Endothelial cell (in vitro differentiated cells): Measurements from ENCODE around the gene ZSCAN5A. TPM values are rescaled to one million over a fixed set of nuclear protein-coding genes. Genes with fewer than 3 reads are reported as not detected.
"Not testable (repeated sequence)": the region's sequence is repeated elsewhere in the genome, so short reads cannot be mapped to it uniquely, and the experiment has no call there.

Experiments
- DNase-seq: peaks from one replicate; pipeline ENCODE4 v3.0.0; 2021; ENCODE audit warnings: low spot score
- H3K27ac Mint-ChIP-seq: one replicate; pipeline ENCODE4 v1.8.0; 2021; ENCODE audit warnings: mixed read lengths, inconsistent platforms; ENCODE audit not compliant: unreplicated experiment
- H3K27me3 Mint-ChIP-seq: one replicate; pipeline ENCODE4 v1.8.0; 2021; ENCODE audit warnings: mild to moderate bottlenecking, moderate library complexity, mixed read lengths, inconsistent platforms; ENCODE audit not compliant: unreplicated experiment
- H3K36me3 Mint-ChIP-seq: one replicate; pipeline ENCODE4 v1.8.0; 2021; ENCODE audit warnings: mild to moderate bottlenecking, low read depth, mixed read lengths, inconsistent platforms; ENCODE audit not compliant: unreplicated experiment
- H3K4me1 Mint-ChIP-seq: one replicate; pipeline ENCODE4 v1.8.0; 2021; ENCODE audit warnings: mild to moderate bottlenecking, mixed read lengths, inconsistent platforms; ENCODE audit not compliant: unreplicated experiment
- H3K4me3 Mint-ChIP-seq: one replicate; pipeline ENCODE4 v1.8.0; 2021; ENCODE audit warnings: mild to moderate bottlenecking, mixed read lengths, inconsistent platforms; ENCODE audit not compliant: unreplicated experiment
- H3K9me3 Mint-ChIP-seq: one replicate; pipeline ENCODE4 v1.8.0; 2021; ENCODE audit warnings: mixed read lengths, inconsistent platforms; ENCODE audit not compliant: unreplicated experiment
- total RNA-seq: library from RNA; stranded (reverse); fragmentation: NEBNext Ultra II Directional; extraction: Animal tissue kit (Norgen Biotek cat#: 25700); gene quantifications from one replicate; pipeline ENCODE4 v1.2.1, GENCODE V29; 2021; ENCODE audit not compliant: unreplicated experiment
- TF ChIP-seq, protein P1 (sequence below): fragments of 200-600 bp; sonication (generic); IDR thresholded peaks from one replicate; pipeline ENCODE4 v1.5.0; 2021; ENCODE audit warnings: antibody characterized with exemption; ENCODE audit not compliant: unreplicated experiment

ZSCAN5A gene
- total RNA-seq, 1 donor from 2014 or later: 10.4 TPM

DNA sequence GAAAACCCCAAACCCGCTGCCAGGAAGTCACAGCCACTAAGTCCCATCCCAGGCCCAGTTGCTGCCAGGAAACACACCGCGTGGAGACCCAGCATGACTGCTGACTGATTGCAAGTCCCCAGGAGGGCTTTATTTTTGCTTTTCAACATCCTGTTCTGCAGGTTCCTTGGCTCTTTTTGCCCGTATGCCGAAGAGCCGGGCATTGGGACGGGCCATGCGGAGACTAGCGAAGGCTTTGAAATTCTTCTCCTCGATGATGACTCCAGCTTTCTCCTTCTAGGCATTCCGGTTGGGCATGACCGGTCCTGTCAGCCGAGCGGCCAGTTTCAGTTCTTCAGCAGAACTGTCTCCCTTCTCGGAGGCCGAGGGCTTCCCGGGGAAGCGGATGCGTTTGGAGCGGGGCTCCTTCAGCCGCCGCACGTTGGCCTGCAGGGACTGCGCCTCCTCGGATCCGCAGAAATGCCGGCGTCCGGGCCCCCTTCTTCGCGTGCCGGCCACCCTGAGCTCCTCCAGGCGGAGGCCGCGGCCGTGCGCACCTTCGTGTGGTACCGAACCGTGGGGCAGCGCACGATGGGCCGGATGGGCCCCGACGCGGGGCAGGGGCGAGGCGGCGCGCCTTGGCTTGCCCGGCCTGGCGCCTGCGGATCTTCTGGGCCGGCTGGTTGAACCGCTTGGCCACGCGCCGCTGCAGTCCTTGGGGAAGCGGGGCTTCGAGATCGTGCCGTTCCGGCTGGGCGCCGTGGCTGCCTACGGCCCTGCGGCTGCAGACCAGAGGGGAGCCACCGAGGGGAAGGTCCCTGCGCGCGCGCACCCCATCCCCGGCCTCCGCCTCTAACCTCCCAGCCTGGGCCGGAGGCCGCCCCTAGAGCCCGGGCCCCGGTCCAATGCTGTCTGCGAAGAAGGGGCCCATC is 97.3 kb downstream of the ZSCAN5A start:
- no peak overlapping the region for H3K27ac Mint-ChIP-seq
- TF ChIP-seq, protein P1, sequence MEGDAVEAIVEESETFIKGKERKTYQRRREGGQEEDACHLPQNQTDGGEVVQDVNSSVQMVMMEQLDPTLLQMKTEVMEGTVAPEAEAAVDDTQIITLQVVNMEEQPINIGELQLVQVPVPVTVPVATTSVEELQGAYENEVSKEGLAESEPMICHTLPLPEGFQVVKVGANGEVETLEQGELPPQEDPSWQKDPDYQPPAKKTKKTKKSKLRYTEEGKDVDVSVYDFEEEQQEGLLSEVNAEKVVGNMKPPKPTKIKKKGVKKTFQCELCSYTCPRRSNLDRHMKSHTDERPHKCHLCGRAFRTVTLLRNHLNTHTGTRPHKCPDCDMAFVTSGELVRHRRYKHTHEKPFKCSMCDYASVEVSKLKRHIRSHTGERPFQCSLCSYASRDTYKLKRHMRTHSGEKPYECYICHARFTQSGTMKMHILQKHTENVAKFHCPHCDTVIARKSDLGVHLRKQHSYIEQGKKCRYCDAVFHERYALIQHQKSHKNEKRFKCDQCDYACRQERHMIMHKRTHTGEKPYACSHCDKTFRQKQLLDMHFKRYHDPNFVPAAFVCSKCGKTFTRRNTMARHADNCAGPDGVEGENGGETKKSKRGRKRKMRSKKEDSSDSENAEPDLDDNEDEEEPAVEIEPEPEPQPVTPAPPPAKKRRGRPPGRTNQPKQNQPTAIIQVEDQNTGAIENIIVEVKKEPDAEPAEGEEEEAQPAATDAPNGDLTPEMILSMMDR: no peak
- H3K9me3 Mint-ChIP-seq: no peaks in the 10 kb centered on the region
- peaks cover 8% of the 10 kb centered on the region for H3K4me1 Mint-ChIP-seq
- peaks cover 1% of the 10 kb centered on the region for H3K27me3 Mint-ChIP-seq
- peak; percentile 50 for DNase-seq
- H3K4me3 Mint-ChIP-seq: peak overlapping the region; percentile 74
- H3K36me3 Mint-ChIP-seq: peaks cover 7% of the 10 kb centered on the region

- DNase-seq: no peak
These were observed 102.9 kb downstream of the ZSCAN5A start for GRCh38 chr19:56211718-56212117.

DNA sequence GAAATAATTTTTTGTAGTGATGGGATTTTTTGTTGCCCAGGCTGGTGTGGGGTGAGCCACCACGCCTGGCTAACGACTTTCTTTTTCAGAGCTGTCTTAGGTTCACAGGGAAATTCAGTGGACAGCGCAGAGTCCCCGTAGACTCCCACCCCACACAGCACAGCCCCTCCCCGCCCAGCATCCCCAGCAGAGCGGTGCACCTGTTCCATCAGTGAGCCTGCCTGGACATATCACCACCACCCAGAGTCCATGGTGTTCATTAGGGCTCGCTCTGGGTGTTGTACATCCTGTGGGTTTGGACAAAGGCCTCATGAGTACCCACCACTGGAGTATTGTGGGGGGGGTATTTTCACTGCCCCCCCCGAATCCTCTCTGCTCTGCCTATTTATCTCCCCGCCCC is 104.6 kb downstream of the ZSCAN5A start:
- not testable (repeated sequence) for H3K4me3 Mint-ChIP-seq, H3K4me1 Mint-ChIP-seq, H3K9me3 Mint-ChIP-seq

More at GRCh38 chr19:56211718-56212117, 102.9 kb downstream of the ZSCAN5A start:
- Mint-ChIP-seq H3K27me3 (peaks cover 1% of the 10 kb centered on the region), H3K27ac (no peak overlapping the region), H3K9me3 (no peaks in the 10 kb centered on the region), H3K4me3 (no peak overlapping the region), H3K36me3 (no peaks in the 10 kb centered on the region), H3K4me1 (peaks cover 3% of the 10 kb centered on the region)
- TF ChIP-seq, protein P1: no peak

GRCh38 chr19:56209091-56209490 is 105.5 kb downstream of the ZSCAN5A start:
- no peak for DNase-seq
- Mint-ChIP-seq H3K36me3 (no peaks in the 10 kb centered on the region), H3K9me3 (no peaks in the 10 kb centered on the region), H3K4me1 (peaks cover 3% of the 10 kb centered on the region), H3K4me3 (no peak overlapping the region), H3K27ac (no peak overlapping the region), H3K27me3 (peaks cover 1% of the 10 kb centered on the region)
- TF ChIP-seq, protein P1: no peak

More for the DNA sequence above, 104.6 kb downstream of the ZSCAN5A start:
- DNase-seq, H3K36me3 Mint-ChIP-seq, H3K27ac Mint-ChIP-seq, H3K27me3 Mint-ChIP-seq: not testable (repeated sequence)

GRCh38 chr19:56207581-56207980 is 107.1 kb downstream of the ZSCAN5A start:
- not testable (repeated sequence) for H3K27me3 Mint-ChIP-seq

GRCh38 chr19:56201973-56202372 is 112.7 kb downstream of the ZSCAN5A start, which contains the start of gene ZSCAN5C:
Gene ZSCAN5C, plus strand, starts transcription at chr19:56202273. Its CDS starts 3,641 bp downstream, at chr19:56205914.
- TF ChIP-seq, protein P1: no peak
- H3K27ac Mint-ChIP-seq: no peak within 1 kb of the TSS
- no peaks in the 10 kb centered on the region for H3K27me3 Mint-ChIP-seq
- H3K4me1 Mint-ChIP-seq: no peaks in the 10 kb centered on the region
- no peak within 1 kb of the TSS for H3K4me3 Mint-ChIP-seq
- H3K9me3 Mint-ChIP-seq: no peaks in the 10 kb centered on the region
- no peak for DNase-seq
- no peaks in the 10 kb centered on the region for H3K36me3 Mint-ChIP-seq

More at GRCh38 chr19:56207581-56207980, 107.1 kb downstream of the ZSCAN5A start:
- not testable (repeated sequence) for H3K4me1 Mint-ChIP-seq, H3K27ac Mint-ChIP-seq, H3K4me3 Mint-ChIP-seq, H3K9me3 Mint-ChIP-seq, H3K36me3 Mint-ChIP-seq, DNase-seq
